ENCODE data around the gene PAM16. TPM values are rescaled to one million over a fixed set of nuclear protein-coding genes. Genes with fewer than 3 reads are reported as not detected.

PAM16 gene
- total and polyA plus RNA-seq, 2 of the 8 experiments (the other 6 are each of a cell fraction or from before 2014, with no cell fraction given), result 78.3 to 198 TPM

DNA sequence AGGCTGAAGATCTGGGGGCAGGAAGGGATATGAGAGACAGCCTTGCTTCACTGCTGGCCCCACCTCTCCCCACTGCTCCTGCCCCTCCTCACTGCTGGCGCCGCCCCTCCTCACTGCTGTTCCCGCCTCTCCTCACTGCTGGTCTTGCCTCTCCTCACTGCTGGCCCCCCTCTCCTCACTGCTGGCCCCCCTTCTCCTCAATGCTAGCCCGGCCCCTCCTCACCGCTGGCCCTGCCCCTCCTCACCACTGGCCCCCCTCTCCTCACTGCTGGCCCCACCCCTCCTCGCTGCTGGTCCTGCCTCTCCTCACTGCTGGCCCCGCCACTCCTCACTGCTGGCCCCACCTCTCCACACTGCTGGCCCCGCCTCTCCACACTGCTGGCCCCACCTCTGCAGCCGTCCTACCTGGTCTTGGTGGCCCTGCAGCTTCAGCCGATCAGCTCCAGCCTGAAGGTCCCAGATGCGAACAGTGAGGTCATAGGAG is 9.5 kb upstream of the PAM16 start:
- Histone ChIP-seq H2BK15ac (ENCODE audit: low read length) (0 out of 2 replicates have a peak overlapping the region, but pooled peaks have one; percentile 83), H3K27me3 (replicated peaks in 1 of 4; ENCODE audit: control insufficient read depth in 3 of 4, extremely low read depth in 1 of 4, insufficient read depth in 3 of 4, low read length in 3 of 4) (no peaks in the 10 kb centered on the region), H3K23me2 (ENCODE audit: low read depth, low read length) (peaks cover 2% of the 10 kb centered on the region; the same call in 1 of the 2 replicates), H3K9me3 (ENCODE audit: insufficient read depth in 2 of 2, low read depth in 1 of 2, low read length in 1 of 2) (no peaks in the 10 kb centered on the region), H3K9ac (replicated peaks in 1 of 4; ENCODE audit: extremely low read depth in 1 of 4, low read depth in 3 of 4, low read length in 3 of 4) (no peak overlapping the region), H4K8ac (ENCODE audit: extremely low read depth, insufficient read depth, low read length) (peak overlapping the region; percentile 25; the same call in 1 of the 2 replicates), H3K79me2 (ENCODE audit: control insufficient read depth in 1 of 2, insufficient read depth in 2 of 2, low read length in 2 of 2) (no peaks in the 10 kb centered on the region), H2AFZ (ENCODE audit: low read length) (no peak overlapping the region), H3K4me2 (ENCODE audit: insufficient read depth in 1 of 2, low read depth in 2 of 2, low read length in 2 of 2) (no peak overlapping the region), H3K23ac (ENCODE audit: insufficient read length) (no peak overlapping the region), H4K20me1 (replicated peaks in 1 of 2; ENCODE audit: control insufficient read depth in 1 of 2, insufficient read depth in 2 of 2, low read length in 2 of 2) (peaks cover 0 to 3% of the 10 kb centered on the region in 2 experiments), H3K4me1 (replicated peaks in 1 of 4; ENCODE audit: control insufficient read depth in 3 of 4, insufficient read depth in 4 of 4, low read length in 3 of 4) (peaks cover 0 to 3% (median 1%) of the 10 kb centered on the region in 4 experiments; a peak in 3 of 7 replicates), H3K56ac (replicated peaks; ENCODE audit: insufficient read length, low read depth, low read length) (no peak overlapping the region), H3K4ac (replicated peaks; ENCODE audit: insufficient read length, low read depth, low read length) (no peak overlapping the region), H3K36me3 (ENCODE audit: control insufficient read depth in 2 of 4, insufficient read depth in 4 of 4, low read length in 3 of 4) (no peaks in the 10 kb centered on the region), H3K4me3 (ENCODE audit: extremely low read depth in 1 of 4, insufficient read depth in 2 of 4, low read depth in 3 of 4, low read length in 4 of 4) (no peak overlapping the region), H4K91ac (replicated peaks; ENCODE audit: insufficient read length, low read length) (no peak overlapping the region), H3K79me1 (ENCODE audit: low read depth, low read length) (no peaks in the 10 kb centered on the region), H2BK5ac (ENCODE audit: low read depth, low read length) (no peak overlapping the region), H3K14ac (ENCODE audit: insufficient read length) (no peak overlapping the region), H3K18ac (ENCODE audit: extremely low read depth, low read length) (no peak overlapping the region), H2AK5ac (ENCODE audit: low read depth, low read length) (0 out of 2 replicates have a peak overlapping the region, but pooled peaks have one; percentile 53), H2BK20ac (ENCODE audit: low read length) (no peak overlapping the region), H2BK120ac (replicated peaks; ENCODE audit: low read depth, low read length) (no peak overlapping the region), H4K5ac (ENCODE audit: insufficient read length, low read depth, low read length) (no peak overlapping the region), H2BK12ac (ENCODE audit: low read depth, low read length) (no peak overlapping the region), H3K27ac (ENCODE audit: low read depth, low read length) (no peak overlapping the region)
- FAIRE-seq, result no peak
- ChIA-PET POLR2A (ENCODE audit: partially characterized antibody) (interaction anchor here (0.6 to 2.3 kb wide), 6 partner anchors 9 to 360 kb away, joined by 3 to 14 read pairs (median 3); no protein-coding TSS in a partner anchor), CTCF (ENCODE audit: partially characterized antibody) (interaction anchor here (0.9 to 14.0 kb wide), 11 partner anchors 11 to 51 kb away, joined by 3 to 425 read pairs (median 22); no protein-coding TSS in a partner anchor)
- DNase-seq (ENCODE audit: low read depth in 1 of 2, low spot score in 2 of 2), result no peak
- 95% methylated on average over 4 of the region's 11 CpGs; no CpG with 5 or more reads in 1 of the 2 experiments for WGBS, 2 experiments (ENCODE audit: extremely low coverage in 1 of 2, insufficient coverage in 1 of 2, insufficient read length in 1 of 2, insufficient replicate concordance in 2 of 2, low coverage in 1 of 2, low lambda C conversion rate in 2 of 2, missing lambda C conversion rate in 1 of 2)
- TF ChIP-seq TAF7 (optimal IDR thresholded peaks at IDR 0.05; ENCODE audit: borderline replicate concordance, low read depth, low read length) (no peak), GTF2F1 (IDR thresholded peaks at IDR 0.05; ENCODE audit: borderline replicate concordance, low read depth, low read length) (no peak), BACH1 (IDR thresholded peaks at IDR 0.05; ENCODE audit: low read length) (no peak), TEAD4 (IDR thresholded peaks at IDR 0.05; ENCODE audit: low read depth, low read length) (no peak), HDAC6 (IDR thresholded peaks at IDR 0.05; ENCODE audit: low read depth, low read length) (no peak), RAD21 (IDR thresholded peaks at IDR 0.05 in 1 of 2, conservative IDR thresholded peaks at IDR 0.05 in 1 of 2; ENCODE audit: low read depth in 2 of 2, low read length in 2 of 2) (no peak), CHD1 (IDR thresholded peaks at IDR 0.05; ENCODE audit: low read depth, low read length) (no peak), HDAC2 (IDR thresholded peaks at IDR 0.05; ENCODE audit: borderline replicate concordance in 1 of 2, low read depth in 2 of 2, low read length in 2 of 2) (no peak), POLR2AphosphoS5 (IDR thresholded peaks at IDR 0.05; ENCODE audit: low read depth, low read length) (no peak), YY1 (IDR thresholded peaks at IDR 0.05; ENCODE audit: low read depth, low read length) (no peak), ZNF274 (IDR thresholded peaks at IDR 0.05; ENCODE audit: borderline replicate concordance, extremely low read depth, low read length) (no peak), MAFK (IDR thresholded peaks at IDR 0.05; ENCODE audit: low read depth, low read length) (no peak), CREB1 (IDR thresholded peaks at IDR 0.05) (no peak), SIN3A (conservative IDR thresholded peaks at IDR 0.05 in 1 of 2, IDR thresholded peaks at IDR 0.05 in 1 of 2; ENCODE audit: low read depth in 1 of 2, low read length in 2 of 2) (no peak)
